Lower leg skin (tissue), 4 donors: ENCODE data around the gene DAB1. TPM values are rescaled to one million over a fixed set of nuclear protein-coding genes. Genes with fewer than 3 reads are reported as not detected.

ENCODE experiments used
- DNase-seq, 2 donors: peaks; one replicate each; pipeline ENCODE4 v3.0.0-alpha.2; 2019; ENCODE audit warnings: low spot score in 2 of 2
- H3K4me3 ChIP-seq: fragments of 200-600 bp; sonication (generic); 2 replicates; pipeline ENCODE4 v1.5.1; 2017; ENCODE audit warnings: mild to moderate bottlenecking, low read depth; ENCODE audit not compliant: poor library complexity, severe bottlenecking
- POLR2A ChIP-seq, 2 donors: fragments of 450-650 bp; IDR thresholded peaks; one replicate each; pipeline ENCODE4 v1.6.1; 2016 to 2017; ENCODE audit warnings: antibody characterized with exemption in 2 of 2, mild to moderate bottlenecking in 1 of 2, moderate library complexity in 1 of 2
- WGBS, 2 donors: methylation state at CpG; one replicate each; pipeline ENCODE4 v1.1.5; 2018; 5-methylcytosine and 5-hydroxymethylcytosine counted together
- intact Hi-C: fragments of 100-400 bp; cut with DNase I; formaldehyde crosslinking; loops from one replicate; pipeline ENCODE4 v1.15.0; 2023; ENCODE audit warnings: low total_unique reads
- total RNA-seq, 4 donors: library from RNA; depleted of rRNA; stranded (reverse); fragments of >200 nt; gene quantifications; one replicate each; pipeline ENCODE4 v1.1.0, GENCODE V29; 2016
- TF ChIP-seq, protein P1 (sequence below), 3 donors: fragments of 450-650 bp; IDR thresholded peaks; one replicate each; pipeline ENCODE4 v1.5.1; 2016; ENCODE audit warnings: antibody characterized with exemption in 3 of 3, mild to moderate bottlenecking in 3 of 3, moderate library complexity in 2 of 3

The DAB1 gene
- total RNA-seq, 4 donors from 2014 or later: 0.58 TPM; not detected in 3

DNA sequence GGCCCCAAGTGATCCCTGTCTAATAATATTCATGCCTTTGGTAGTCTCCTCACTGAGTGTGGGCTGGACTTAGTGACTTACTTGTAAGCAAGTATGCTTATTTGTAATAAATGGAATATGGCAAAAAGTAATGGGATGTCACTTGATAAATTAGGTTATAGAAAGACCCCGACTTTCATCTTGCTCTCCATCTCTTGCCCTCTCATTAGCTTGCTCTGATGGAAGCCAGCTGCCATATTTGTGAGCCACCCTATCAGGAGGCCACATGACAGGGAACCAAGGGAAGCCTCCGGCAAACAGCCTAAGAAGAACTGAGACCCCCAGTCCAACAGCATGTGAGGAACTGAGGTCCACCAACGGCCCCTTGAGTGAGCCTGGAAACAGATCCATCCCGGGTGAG lies 107.0 kb downstream of the DAB1 start:
- intact Hi-C loops: no loop called here
- no peak for TF ChIP-seq POLR2A (IDR thresholded peaks at IDR 0.05)
- TF ChIP-seq, protein P1, sequence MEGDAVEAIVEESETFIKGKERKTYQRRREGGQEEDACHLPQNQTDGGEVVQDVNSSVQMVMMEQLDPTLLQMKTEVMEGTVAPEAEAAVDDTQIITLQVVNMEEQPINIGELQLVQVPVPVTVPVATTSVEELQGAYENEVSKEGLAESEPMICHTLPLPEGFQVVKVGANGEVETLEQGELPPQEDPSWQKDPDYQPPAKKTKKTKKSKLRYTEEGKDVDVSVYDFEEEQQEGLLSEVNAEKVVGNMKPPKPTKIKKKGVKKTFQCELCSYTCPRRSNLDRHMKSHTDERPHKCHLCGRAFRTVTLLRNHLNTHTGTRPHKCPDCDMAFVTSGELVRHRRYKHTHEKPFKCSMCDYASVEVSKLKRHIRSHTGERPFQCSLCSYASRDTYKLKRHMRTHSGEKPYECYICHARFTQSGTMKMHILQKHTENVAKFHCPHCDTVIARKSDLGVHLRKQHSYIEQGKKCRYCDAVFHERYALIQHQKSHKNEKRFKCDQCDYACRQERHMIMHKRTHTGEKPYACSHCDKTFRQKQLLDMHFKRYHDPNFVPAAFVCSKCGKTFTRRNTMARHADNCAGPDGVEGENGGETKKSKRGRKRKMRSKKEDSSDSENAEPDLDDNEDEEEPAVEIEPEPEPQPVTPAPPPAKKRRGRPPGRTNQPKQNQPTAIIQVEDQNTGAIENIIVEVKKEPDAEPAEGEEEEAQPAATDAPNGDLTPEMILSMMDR (IDR thresholded peaks at IDR 0.05): no peak
- DNase-seq: no peak
- 88 to 96% methylated on average over 4 of the region's 4 CpGs for WGBS, 2 donors
- H3K4me3 ChIP-seq: no peak overlapping the region

DNA sequence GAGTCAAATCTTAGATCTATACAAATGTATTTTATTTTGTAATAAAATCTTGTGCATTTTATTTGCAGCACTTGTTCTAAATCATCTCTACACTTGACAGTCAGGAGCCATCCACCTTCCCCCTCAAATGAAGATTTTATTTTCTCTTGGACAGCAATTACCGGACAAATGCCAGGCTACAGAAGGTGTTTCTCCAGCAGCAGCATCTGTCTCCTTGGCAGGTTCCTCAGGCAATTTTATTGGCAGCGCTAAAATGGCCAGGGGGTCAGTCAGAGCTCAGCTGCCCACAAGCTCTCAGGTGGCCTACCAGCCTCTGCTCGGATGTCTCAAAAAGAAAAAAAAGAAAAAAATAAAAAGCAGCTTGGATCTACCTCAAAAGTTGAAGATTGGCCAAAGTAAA lies 107.6 kb downstream of the DAB1 start:
- TF ChIP-seq, protein P1 (IDR thresholded peaks at IDR 0.05): no peak
- TF ChIP-seq POLR2A (IDR thresholded peaks at IDR 0.05): no peak
- intact Hi-C loops: no loop called here
- no peak for DNase-seq
- 88 to 90% methylated on average over 3 of the region's 3 CpGs for WGBS, 2 donors
- no peak overlapping the region for H3K4me3 ChIP-seq

DNA sequence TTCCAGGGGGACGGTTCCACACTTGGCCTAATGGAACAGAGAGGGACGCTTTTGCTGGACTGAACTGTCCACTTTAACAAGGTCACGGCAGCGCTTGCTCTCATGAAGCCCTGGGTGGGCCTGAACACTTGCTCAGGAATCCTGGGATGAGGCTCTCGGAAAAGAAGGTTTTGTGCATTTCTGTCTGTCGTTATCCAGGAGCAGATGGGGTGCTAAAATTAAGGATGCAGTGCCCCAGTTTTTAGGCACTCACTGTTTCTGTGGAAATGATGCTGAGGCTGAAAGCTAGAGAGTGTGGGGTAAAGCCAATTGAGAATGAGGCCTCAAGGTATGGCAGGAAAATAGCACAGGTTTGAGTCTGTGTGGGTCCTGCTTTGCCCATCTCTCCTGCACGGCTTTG lies 111.0 kb downstream of the DAB1 start:
- TF ChIP-seq, protein P1 (IDR thresholded peaks at IDR 0.05): no peak
- no peak for TF ChIP-seq POLR2A (IDR thresholded peaks at IDR 0.05)
- intact Hi-C loops: no loop called here
- DNase-seq: no peak
- WGBS, 2 donors: 88 to 93% methylated on average over 7 of the region's 7 CpGs
- no peak overlapping the region for H3K4me3 ChIP-seq

DNA sequence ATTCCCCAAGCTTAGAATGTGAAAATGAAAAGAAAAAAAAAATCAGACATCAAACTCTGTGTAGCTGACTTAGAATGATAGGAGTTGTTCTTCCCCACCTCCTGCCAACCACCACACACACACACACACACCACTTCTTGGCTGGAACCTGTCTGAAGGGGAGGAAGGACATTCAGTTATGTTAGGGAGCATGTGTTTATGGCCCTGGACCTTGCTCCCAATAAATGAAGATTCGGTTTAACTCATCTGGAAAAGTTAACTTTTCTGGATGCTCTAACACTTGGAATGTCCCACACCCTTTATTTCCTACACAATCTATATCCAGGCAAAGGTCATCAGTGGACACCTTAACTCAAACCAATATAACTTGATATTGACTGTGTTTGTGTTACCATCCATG lies 112.4 kb downstream of the DAB1 start:
- no peak for DNase-seq
- 83 to 90% methylated on average over 1 of the region's 1 CpG for WGBS, 2 donors
- intact Hi-C loops: no loop called here
- H3K4me3 ChIP-seq: no peak overlapping the region
- TF ChIP-seq, protein P1 (IDR thresholded peaks at IDR 0.05): no peak
- no peak for TF ChIP-seq POLR2A (IDR thresholded peaks at IDR 0.05)

DNA sequence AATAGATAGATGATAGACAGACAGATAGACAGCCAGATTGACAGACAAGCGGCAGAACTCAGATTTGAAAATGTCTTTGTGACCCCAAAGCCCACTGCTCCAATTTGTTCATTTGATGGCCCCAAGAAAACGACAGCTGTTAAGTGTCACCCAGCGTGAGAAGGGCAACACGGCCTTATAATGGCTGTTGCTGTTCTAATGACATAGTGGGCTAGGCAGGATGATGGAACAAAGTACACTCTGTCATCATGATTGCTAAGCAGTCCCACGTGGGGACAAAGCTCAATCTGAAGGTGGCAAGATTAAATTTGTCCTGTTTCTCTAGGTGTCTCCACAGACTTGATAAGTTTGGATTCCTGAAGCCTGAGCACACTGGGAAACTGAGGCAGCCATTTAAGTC lies 112.9 kb downstream of the DAB1 start:
- 62 to 75% methylated on average over 5 of the region's 5 CpGs for WGBS, 2 donors
- intact Hi-C loops: no loop called here

DNA sequence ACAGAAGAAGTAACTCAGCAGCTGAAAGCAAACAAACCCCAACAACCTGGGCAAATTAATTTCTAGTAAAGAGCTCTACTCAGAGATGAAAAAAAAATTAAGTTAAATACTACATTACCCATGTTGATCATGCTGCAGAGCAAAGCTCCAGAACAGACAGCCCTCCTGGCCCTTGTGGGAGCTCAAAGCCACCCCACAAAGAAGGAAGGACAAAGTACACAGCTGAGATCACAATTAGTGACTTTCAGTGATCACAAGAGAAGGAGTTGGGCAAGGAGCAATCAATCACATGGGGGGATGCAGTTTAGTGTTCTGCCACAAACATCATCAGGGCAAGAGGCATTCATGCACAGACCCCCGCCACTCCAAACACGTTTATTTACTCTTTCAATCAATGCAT lies 114.2 kb downstream of the DAB1 start:
- no peak overlapping the region for H3K4me3 ChIP-seq
- no peak for DNase-seq
- 80 to 87% methylated on average over 2 of the region's 2 CpGs for WGBS, 2 donors
- TF ChIP-seq, protein P1 (IDR thresholded peaks at IDR 0.05): no peak
- no peak for TF ChIP-seq POLR2A (IDR thresholded peaks at IDR 0.05)
- intact Hi-C loops: no loop called here

More for the DNA sequence above, 112.9 kb downstream of the DAB1 start:
- TF ChIP-seq, protein P1 (IDR thresholded peaks at IDR 0.05): no peak
- TF ChIP-seq POLR2A (IDR thresholded peaks at IDR 0.05): no peak
- no peak overlapping the region for H3K4me3 ChIP-seq
- no peak for DNase-seq
